T-helper 2 cell treated with Interferon-gamma antibody and Interleukin-4, amounts not matched to agents 100 ng/mL and 5 ng/mL, for 36 hours (primary cell): ENCODE data around the gene PAX9. TPM values are rescaled to one million over a fixed set of nuclear protein-coding genes. Genes with fewer than 3 reads are reported as not detected.

ENCODE experiments used
- intact Hi-C: fragments of 100-400 bp; cut with micrococcal nuclease; formaldehyde crosslinking; loops from one replicate; pipeline ENCODE4 v1.15.1; 2023
- total RNA-seq: library from RNA; stranded (reverse); gene quantifications from 2 replicates; pipeline ENCODE4 v1.2.3, GENCODE V29; 2022

PAX9 gene
- total RNA-seq, result not detected in 2 replicates

- intact Hi-C loops, result loop anchor here (2.0 kb wide), 1 partner anchor 143 kb away; no protein-coding TSS in a partner anchor
Observed at GRCh38 chr14:36661506-36662257, at the start of gene PAX9. TSS of gene PAX9 (plus strand) at chr14:36661860. CDS start at chr14:36662090, 230 bp downstream.

GRCh38 chr14:36617824-36618223 is 43.8 kb upstream of the PAX9 start:
- intact Hi-C loops, result no loop called here

- intact Hi-C loops, result no loop called here
Observed at GRCh38 chr14:36618641-36619040, 43.0 kb upstream of the PAX9 start.

- intact Hi-C loops, result no loop called here
Observed at GRCh38 chr14:36619131-36619530, 42.5 kb upstream of the PAX9 start.

- intact Hi-C loops, result no loop called here
Observed at GRCh38 chr14:36619853-36620252, 41.8 kb upstream of the PAX9 start.

GRCh38 chr14:36625014-36625413 is 36.6 kb upstream of the PAX9 start:
- intact Hi-C loops, result no loop called here

GRCh38 chr14:36625436-36625835 is 36.2 kb upstream of the PAX9 start:
- intact Hi-C loops, result no loop called here

- intact Hi-C loops, result no loop called here
Observed at GRCh38 chr14:36626151-36626550, 35.5 kb upstream of the PAX9 start.

GRCh38 chr14:36627981-36628380 is 33.7 kb upstream of the PAX9 start:
- intact Hi-C loops, result no loop called here

GRCh38 chr14:36633580-36633979 is 28.1 kb upstream of the PAX9 start:
- intact Hi-C loops, result no loop called here

GRCh38 chr14:36646664-36647416 is 14.8 kb upstream of the PAX9 start:
- intact Hi-C loops, result loop anchor here (5.0 kb wide), 1 partner anchor 950 kb away; the partner anchor contains the start of genes FOXA1 and TTC6

GRCh38 chr14:36647417-36647823 is 14.2 kb upstream of the PAX9 start:
- intact Hi-C loops, result loop anchor here (5.0 kb wide), 1 partner anchor 950 kb away; the partner anchor contains the start of genes FOXA1 and TTC6

GRCh38 chr14:36647824-36648753 is 13.6 kb upstream of the PAX9 start:
- intact Hi-C loops, result loop anchor here (5.0 kb wide), 1 partner anchor 949 kb away; the partner anchor contains the start of genes FOXA1 and TTC6

GRCh38 chr14:36649872-36650650 is 11.6 kb upstream of the PAX9 start:
- intact Hi-C loops, result loop anchor here (5.0 kb wide), 1 partner anchor 947 kb away; the partner anchor contains the start of genes FOXA1 and TTC6

GRCh38 chr14:36652542-36653201 is 9.0 kb upstream of the PAX9 start:
- intact Hi-C loops, result no loop called here

- intact Hi-C loops, result no loop called here
Observed at GRCh38 chr14:36653413-36653812, 8.2 kb upstream of the PAX9 start.

GRCh38 chr14:36653962-36654793 is 7.5 kb upstream of the PAX9 start:
- intact Hi-C loops, result loop anchor here (2.0 kb wide), 1 partner anchor 71 kb away; the partner anchor contains the start of gene NKX2-8

- intact Hi-C loops, result loop anchor here (2.0 to 5.0 kb wide), 2 partner anchors 72 to 937 kb away; partner anchors contain the start of gene NKX2-8
Observed at GRCh38 chr14:36654794-36655381, 6.8 kb upstream of the PAX9 start.
